Right lobe of liver (tissue), 6 donors: ENCODE data around the gene FKBP7. TPM values are rescaled to one million over a fixed set of nuclear protein-coding genes. Genes with fewer than 3 reads are reported as not detected.

Experiments
- ATAC-seq, 4 donors: fragments of 200-7000 bp; cut with Tn5 transposase; one replicate each; pipeline ENCODE4 v1.9.1; 2020; ENCODE audit warnings: mild to moderate bottlenecking in 4 of 4, moderate library complexity in 4 of 4
- DNase-seq, 3 donors: peaks; one replicate each; pipeline ENCODE4 v3.0.0-alpha.2; 2020
- H3K27ac ChIP-seq, 3 donors: fragments of 200-600 bp; one replicate each; pipeline ENCODE4 v1.8.0; 2022
- H3K27me3 ChIP-seq, 2 donors: fragments of 200-600 bp; one replicate each; pipeline ENCODE4 v1.8.0; 2022
- H3K36me3 ChIP-seq, 4 donors: fragments of 200-600 bp; sonication (generic) in 1 of 4; one replicate each; pipeline versions ENCODE4 v1.5.1 to v1.8.0; 2017 to 2022; ENCODE audit warnings: control low read depth in 1 of 4
- H3K4me1 ChIP-seq, 4 donors: fragments of 200-600 bp; sonication (generic) in 1 of 4; one replicate each; pipeline versions ENCODE4 v1.5.1 to v1.8.0; 2017 to 2022; ENCODE audit warnings: control low read depth in 1 of 4
- H3K4me3 ChIP-seq, 3 donors: fragments of 200-600 bp; one replicate each; pipeline ENCODE4 v1.8.0; 2022
- H3K9me3 ChIP-seq, 4 donors: fragments of 200-600 bp; sonication (generic) in 1 of 4; one replicate each; pipeline versions ENCODE4 v1.5.1 to v1.8.0; 2017 to 2022; ENCODE audit warnings: control low read depth in 1 of 4
- POLR2A ChIP-seq: fragments of 450-650 bp; IDR thresholded peaks from one replicate; pipeline ENCODE4 v1.6.1; 2017; ENCODE audit warnings: antibody characterized with exemption, mild to moderate bottlenecking
- WGBS: methylation state at CpG from one replicate; pipeline ENCODE4 v1.1.6; 2018; ENCODE audit warnings: low coverage, low lambda C conversion rate; ENCODE audit not compliant: insufficient coverage; ENCODE audit errors: missing lambda C conversion rate; 5-methylcytosine and 5-hydroxymethylcytosine counted together
- intact Hi-C, 2 donors: fragments of 100-400 bp; cut with DNase I; formaldehyde crosslinking; loops; one replicate each; pipeline versions ENCODE4 v1.11.2 to v1.14.1; 2022
- total RNA-seq, 6 experiments: library from RNA; depleted of rRNA in 2 of 6; stranded (reverse); fragments of >200 nt in 2 of 6; fragmentation: NEBNext Ultra II Directional in 3 of 6; extraction: Animal tissue kit (Norgen Biotek cat#: 25700) in 3 of 6; gene quantifications; one replicate each; pipeline versions ENCODE4 v1.1.0 to v1.2.4, GENCODE V29; 2016 to 2023
- TF ChIP-seq, protein P1 (sequence below), 4 donors: fragments of 200-600 bp in 3 of 4; fragments of 450-650 bp in 1 of 4; IDR thresholded peaks; one replicate each; pipeline versions ENCODE4 v1.5.1 to v1.8.0; 2016 to 2022; ENCODE audit warnings: antibody characterized with exemption in 4 of 4, mild to moderate bottlenecking in 2 of 4
- donor health status: DM: no; HTN: yes; CAD: no.
- donor health status: DM: no; HTN: no; CAD: no.
- donor health status: DM: no; HTN: no; CAD: no.
- donor health status: DM: no; HTN: yes; CAD: no.
- donor health status: DM: no; HTN: yes; CAD: no.

The FKBP7 gene
- total RNA-seq, 6 experiments from 2014 or later, result 2.5 to 12.7 (median 4.8) TPM

DNA sequence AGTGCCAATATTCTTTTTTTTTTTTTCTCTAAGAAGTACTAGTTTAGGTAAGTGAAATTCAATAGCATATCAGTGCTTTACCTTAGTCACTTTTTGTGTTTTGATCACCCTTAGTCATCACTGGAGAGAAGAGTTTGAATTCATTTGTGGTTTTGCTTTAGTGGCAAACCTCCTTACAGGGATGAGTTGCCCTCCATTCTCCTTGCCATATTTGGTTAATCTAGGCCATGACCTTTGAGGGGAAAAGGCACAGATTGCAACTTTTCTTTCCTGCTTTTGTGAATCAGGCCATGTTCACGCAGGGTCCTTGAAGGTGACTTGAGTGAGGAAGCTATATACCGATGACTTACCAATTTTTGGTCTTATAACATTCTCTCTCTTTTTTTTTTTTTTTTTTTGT is 36.3 kb upstream of the FKBP7 start:
- no peaks in the 10 kb centered on the region for H3K4me1 ChIP-seq
- H3K27ac ChIP-seq, result no peak overlapping the region
- no peaks in the 10 kb centered on the region for H3K9me3 ChIP-seq
- H3K27me3 ChIP-seq, result no peaks in the 10 kb centered on the region
- ATAC-seq, result no peak
- intact Hi-C loops, result no loop called here
- TF ChIP-seq, protein P1, sequence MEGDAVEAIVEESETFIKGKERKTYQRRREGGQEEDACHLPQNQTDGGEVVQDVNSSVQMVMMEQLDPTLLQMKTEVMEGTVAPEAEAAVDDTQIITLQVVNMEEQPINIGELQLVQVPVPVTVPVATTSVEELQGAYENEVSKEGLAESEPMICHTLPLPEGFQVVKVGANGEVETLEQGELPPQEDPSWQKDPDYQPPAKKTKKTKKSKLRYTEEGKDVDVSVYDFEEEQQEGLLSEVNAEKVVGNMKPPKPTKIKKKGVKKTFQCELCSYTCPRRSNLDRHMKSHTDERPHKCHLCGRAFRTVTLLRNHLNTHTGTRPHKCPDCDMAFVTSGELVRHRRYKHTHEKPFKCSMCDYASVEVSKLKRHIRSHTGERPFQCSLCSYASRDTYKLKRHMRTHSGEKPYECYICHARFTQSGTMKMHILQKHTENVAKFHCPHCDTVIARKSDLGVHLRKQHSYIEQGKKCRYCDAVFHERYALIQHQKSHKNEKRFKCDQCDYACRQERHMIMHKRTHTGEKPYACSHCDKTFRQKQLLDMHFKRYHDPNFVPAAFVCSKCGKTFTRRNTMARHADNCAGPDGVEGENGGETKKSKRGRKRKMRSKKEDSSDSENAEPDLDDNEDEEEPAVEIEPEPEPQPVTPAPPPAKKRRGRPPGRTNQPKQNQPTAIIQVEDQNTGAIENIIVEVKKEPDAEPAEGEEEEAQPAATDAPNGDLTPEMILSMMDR (IDR thresholded peaks at IDR 0.05), result no peak
- DNase-seq, result no peak
- no peak overlapping the region for H3K4me3 ChIP-seq
- 61% methylated on average over 2 of the region's 2 CpGs for WGBS
- peaks cover 0 to 4% (median under 1%) of the 10 kb centered on the region in 4 donors for H3K36me3 ChIP-seq

DNA sequence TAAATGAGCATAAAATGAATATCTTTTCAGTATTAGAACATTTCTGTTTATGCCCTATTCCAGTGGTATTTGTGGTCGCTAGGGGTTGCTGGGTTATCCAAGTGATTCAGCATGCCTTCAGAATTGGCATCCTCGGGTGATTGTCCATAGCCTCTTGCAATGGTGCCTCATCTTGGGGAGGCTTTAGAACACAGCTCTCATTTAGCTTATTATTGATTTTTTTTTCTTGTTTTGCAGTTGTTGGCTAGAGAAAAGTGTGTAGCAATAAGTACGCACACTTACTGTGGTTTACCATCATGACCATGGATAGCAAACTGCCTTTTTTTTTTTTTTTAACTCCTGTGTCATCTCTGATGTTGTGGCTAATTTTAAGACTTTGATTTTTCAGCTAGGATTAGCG is 35.5 kb upstream of the FKBP7 start:
- DNase-seq, result no peak
- Histone ChIP-seq H3K4me1 (no peaks in the 10 kb centered on the region), H3K9me3 (no peaks in the 10 kb centered on the region), H3K36me3 (peaks cover 0 to 5% (median 2%) of the 10 kb centered on the region in 4 donors), H3K4me3 (no peak overlapping the region), H3K27me3 (no peaks in the 10 kb centered on the region), H3K27ac (no peak overlapping the region)
- ATAC-seq, result peak in 3 of 4 donors; percentile 16 to 51 (median 30)
- 78% methylated on average over 4 of the region's 4 CpGs for WGBS
- intact Hi-C loops, result no loop called here
- TF ChIP-seq POLR2A, result no peak
- TF ChIP-seq, protein P1 (IDR thresholded peaks at IDR 0.05), result no peak

DNA sequence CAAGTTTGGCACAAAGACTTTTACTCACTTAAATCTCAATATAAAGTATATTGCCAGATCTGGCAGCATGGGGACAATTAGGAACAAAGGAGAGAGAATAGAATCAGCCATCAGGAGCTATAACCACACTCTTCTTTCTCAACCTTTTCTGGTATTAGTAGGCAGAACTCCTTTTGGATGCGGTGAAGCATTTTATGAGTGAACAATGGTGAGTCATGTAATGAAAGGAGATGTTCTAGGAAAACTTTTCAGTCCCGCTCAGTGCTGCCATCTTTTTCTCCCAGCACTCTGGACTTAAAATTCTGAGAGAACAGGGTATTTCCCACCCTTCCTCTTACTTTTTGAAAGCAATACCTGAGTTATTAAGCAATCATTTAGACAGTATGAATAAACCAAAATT is 34.1 kb upstream of the FKBP7 start:
- H3K9me3 ChIP-seq, result no peaks in the 10 kb centered on the region
- 90% methylated on average over 2 of the region's 2 CpGs for whole genome bisulfite sequencing
- no peak overlapping the region for H3K27ac ChIP-seq
- intact Hi-C loops, result no loop called here
- DNase-seq (no peak), ATAC-seq (no peak)
- H3K36me3 ChIP-seq, result peaks cover 0 to 5% (median 2%) of the 10 kb centered on the region in 4 donors
- no peaks in the 10 kb centered on the region for H3K27me3 ChIP-seq
- TF ChIP-seq, protein P1 (IDR thresholded peaks at IDR 0.05), result no peak
- no peak for TF ChIP-seq POLR2A
- H3K4me3 ChIP-seq, result no peak overlapping the region
- no peaks in the 10 kb centered on the region for H3K4me1 ChIP-seq

DNA sequence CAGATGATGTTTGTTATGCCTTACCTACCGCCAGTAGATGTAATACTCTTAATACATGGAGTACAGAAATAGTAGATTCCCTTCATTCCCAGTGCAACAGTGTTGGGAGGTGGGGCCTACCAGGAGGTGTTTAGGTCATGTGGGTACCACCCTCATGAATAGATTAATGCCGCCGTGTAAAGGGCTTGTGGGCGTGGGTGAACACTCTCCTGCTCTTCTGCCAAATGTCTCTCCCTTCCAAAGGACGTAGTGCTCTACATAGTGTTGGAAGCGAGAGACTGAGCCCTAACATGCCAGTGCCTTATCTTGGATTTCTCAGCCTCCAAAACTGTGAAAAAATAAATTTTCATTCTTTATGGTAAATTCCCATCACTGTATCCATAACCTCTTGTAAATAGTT is 32.0 kb upstream of the FKBP7 start:
- Histone ChIP-seq H3K4me1 (peaks cover 0 to 15% (median 0%) of the 10 kb centered on the region in 4 donors), H3K27ac (no peak overlapping the region), H3K9me3 (no peaks in the 10 kb centered on the region), H3K4me3 (no peak overlapping the region), H3K27me3 (no peaks in the 10 kb centered on the region), H3K36me3 (peaks cover 0 to 5% (median 2%) of the 10 kb centered on the region in 4 donors)
- 80% methylated on average over 5 of the region's 6 CpGs for WGBS
- intact Hi-C loops, result no loop called here
- TF ChIP-seq POLR2A, result no peak
- TF ChIP-seq, protein P1 (IDR thresholded peaks at IDR 0.05), result no peak
- ATAC-seq (no peak), DNase-seq (no peak)

DNA sequence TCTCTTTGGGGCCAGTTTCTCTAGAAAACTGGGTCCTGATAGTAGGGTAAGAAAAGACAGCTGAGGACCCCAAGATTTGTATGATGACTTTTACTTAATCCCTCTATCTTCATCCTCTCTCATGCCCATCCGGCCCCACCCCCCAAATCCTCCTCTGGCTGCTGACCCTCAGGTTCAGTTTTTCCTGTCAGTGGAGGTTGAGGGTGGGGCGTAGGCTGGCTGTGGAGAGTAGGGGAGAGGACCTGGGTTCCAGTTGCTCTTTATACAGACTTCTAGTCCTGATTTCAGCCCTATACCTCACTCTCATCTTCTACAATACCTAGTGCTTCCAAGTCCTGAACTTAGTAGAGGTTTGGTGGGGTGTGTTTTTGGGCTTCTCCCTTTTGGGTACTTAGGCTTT is 30.2 kb upstream of the FKBP7 start:
- no peak for ATAC-seq
- peaks cover 0 to 18% (median 4%) of the 10 kb centered on the region in 4 donors for H3K36me3 ChIP-seq
- WGBS, result no CpG with 5 or more reads among the region's 2 CpGs
- no peaks in the 10 kb centered on the region for H3K27me3 ChIP-seq
- TF ChIP-seq POLR2A, result no peak
- TF ChIP-seq, protein P1 (IDR thresholded peaks at IDR 0.05), result no peak
- H3K9me3 ChIP-seq, result no peaks in the 10 kb centered on the region
- no peak for DNase-seq
- no peak overlapping the region for H3K4me3 ChIP-seq
- peaks cover 0 to 15% (median 0%) of the 10 kb centered on the region in 4 donors for H3K4me1 ChIP-seq
- intact Hi-C loops, result no loop called here
- no peak overlapping the region for H3K27ac ChIP-seq
